ENCODE measurements around the gene YOD1. TPM values are rescaled to one million over a fixed set of nuclear protein-coding genes. Genes with fewer than 3 reads are reported as not detected.

YOD1 gene
- total RNA-seq, 1 donor from 2014 or later: 15.2 TPM

- Mint-ChIP-seq H3K4me1 (peaks cover 24% of the 10 kb centered on the region), H3K27ac (ENCODE audit: unreplicated experiment) (no peak overlapping the region), H3K27me3 (ENCODE audit: low read depth) (peaks cover 9% of the 10 kb centered on the region), H3K9me3 (peaks cover 3% of the 10 kb centered on the region), H3K4me3 (no peak overlapping the region), H3K36me3 (ENCODE audit: low read depth) (peaks cover under 1% of the 10 kb centered on the region)
- no peak for DNase-seq (ENCODE audit: low read depth, low spot score)
- no peak for TF ChIP-seq CTCF (conservative IDR thresholded peaks at IDR 0.05)
Measured at GRCh38 chr1:207036865-207037264, 14.1 kb downstream of the YOD1 start.

GRCh38 chr1:207035877-207036551 lies 15.0 kb downstream of the YOD1 start:
- Mint-ChIP-seq H3K27ac (ENCODE audit: unreplicated experiment) (no peak overlapping the region), H3K36me3 (ENCODE audit: low read depth) (no peaks in the 10 kb centered on the region), H3K9me3 (peaks cover 2% of the 10 kb centered on the region), H3K4me3 (no peak overlapping the region), H3K27me3 (ENCODE audit: low read depth) (peaks cover 13% of the 10 kb centered on the region), H3K4me1 (peaks cover 26% of the 10 kb centered on the region)
- DNase-seq (ENCODE audit: low read depth, low spot score): no peak
- no peak for TF ChIP-seq CTCF (conservative IDR thresholded peaks at IDR 0.05)

- no peak for TF ChIP-seq CTCF (conservative IDR thresholded peaks at IDR 0.05)
- H3K9me3 Mint-ChIP-seq: peaks cover 2% of the 10 kb centered on the region
- no peak for DNase-seq (ENCODE audit: low read depth, low spot score)
- H3K27ac Mint-ChIP-seq (ENCODE audit: unreplicated experiment): no peak overlapping the region
- H3K4me3 Mint-ChIP-seq: no peak overlapping the region
- peaks cover 22% of the 10 kb centered on the region for H3K27me3 Mint-ChIP-seq (ENCODE audit: low read depth)
- peaks cover 21% of the 10 kb centered on the region for H3K4me1 Mint-ChIP-seq
- no peaks in the 10 kb centered on the region for H3K36me3 Mint-ChIP-seq (ENCODE audit: low read depth)
Measured at GRCh38 chr1:207034998-207035397, 16.0 kb downstream of the YOD1 start.

GRCh38 chr1:207034208-207034607 lies 16.8 kb downstream of the YOD1 start:
- Mint-ChIP-seq H3K4me1 (peaks cover 20% of the 10 kb centered on the region), H3K27me3 (ENCODE audit: low read depth) (peaks cover 23% of the 10 kb centered on the region), H3K27ac (ENCODE audit: unreplicated experiment) (no peak overlapping the region), H3K4me3 (no peak overlapping the region), H3K36me3 (ENCODE audit: low read depth) (no peaks in the 10 kb centered on the region), H3K9me3 (peaks cover 2% of the 10 kb centered on the region)
- no peak for DNase-seq (ENCODE audit: low read depth, low spot score)
- no peak for TF ChIP-seq CTCF (conservative IDR thresholded peaks at IDR 0.05)

- Mint-ChIP-seq H3K4me3 (no peak overlapping the region), H3K36me3 (ENCODE audit: low read depth) (no peaks in the 10 kb centered on the region), H3K4me1 (peaks cover 20% of the 10 kb centered on the region), H3K9me3 (peaks cover 2% of the 10 kb centered on the region), H3K27ac (ENCODE audit: unreplicated experiment) (no peak overlapping the region), H3K27me3 (ENCODE audit: low read depth) (peaks cover 26% of the 10 kb centered on the region)
- TF ChIP-seq CTCF (conservative IDR thresholded peaks at IDR 0.05): no peak
- DNase-seq (ENCODE audit: low read depth, low spot score): no peak
Measured at GRCh38 chr1:207033302-207033701, 17.7 kb downstream of the YOD1 start.

Data from neural crest cell (in vitro differentiated cells).